HL-60 (cell line): Measurements from ENCODE around the gene EFR3B.

Experiments used
- DNase-seq, 2 experiments: peaks; one replicate each; pipeline ENCODE4 v3.0.0-alpha.2; 2010 to 2020; ENCODE audit warnings: low read depth in 1 of 2, low spot score in 1 of 2
- H3K27ac ChIP-seq: fragments of 250-450 bp; sonication (Bioruptor Pico); replicated peaks from 2 replicates; pipeline ENCODE4 v1.5.1; 2020; ENCODE audit warnings: mild to moderate bottlenecking, moderate library complexity
- H3K27me3 ChIP-seq: fragments of 250-450 bp; sonication (Bioruptor Pico); 2 replicates; pipeline ENCODE4 v1.5.1; 2021; ENCODE audit warnings: mild to moderate bottlenecking, moderate library complexity; ENCODE audit not compliant: insufficient read depth, poor library complexity, severe bottlenecking
- H3K4me3 ChIP-seq: replicated peaks from 2 replicates; pipeline ENCODE4 v1.5.1; 2011; ENCODE audit warnings: mild to moderate bottlenecking, control low read depth, low read length; ENCODE audit not compliant: insufficient read depth
- GABPA ChIP-seq: IDR thresholded peaks from 2 replicates; pipeline ENCODE4 v1.6.1; 2012; ENCODE audit warnings: low read depth
- POLR2AphosphoS5 ChIP-seq: IDR thresholded peaks from 2 replicates; pipeline ENCODE4 v1.6.1; 2012; ENCODE audit warnings: low read depth
- SPI1 ChIP-seq: IDR thresholded peaks from 2 replicates; pipeline ENCODE4 v1.6.1; 2012; ENCODE audit warnings: low read depth, mild to moderate bottlenecking, borderline replicate concordance
- TF ChIP-seq, protein P1 (sequence below): IDR thresholded peaks from one replicate; pipeline ENCODE4 v1.5.1; 2011; ENCODE audit warnings: low read length, control low read depth, inconsistent platforms; ENCODE audit not compliant: insufficient read depth
- TF ChIP-seq, protein P2 (sequence below): IDR thresholded peaks from 2 replicates; pipeline ENCODE4 v1.6.1; 2012; ENCODE audit warnings: low read depth; ENCODE audit not compliant: insufficient replicate concordance

EFR3B gene

DNA sequence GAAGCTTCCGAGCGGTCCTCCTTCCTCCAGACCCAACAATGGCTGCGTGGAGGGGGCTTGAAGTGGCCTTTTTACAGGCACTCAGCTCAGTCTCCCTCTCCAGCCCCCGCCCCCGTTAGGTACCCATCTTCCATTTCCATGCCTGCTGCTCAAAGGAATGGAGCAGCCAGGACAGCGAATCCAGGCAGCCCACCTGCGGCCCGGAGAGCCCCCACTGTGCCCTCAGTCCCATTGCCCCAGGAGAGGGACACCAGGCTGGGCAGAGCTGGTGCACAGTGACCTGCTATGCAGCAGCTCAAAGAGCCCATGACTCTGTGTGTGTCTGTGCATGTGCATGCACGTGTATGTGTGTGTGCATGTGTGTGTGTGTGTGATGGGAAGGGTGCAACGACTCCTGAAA, 137.1 kb downstream of the EFR3B start:
- H3K27me3 ChIP-seq, result peaks cover 2% of the 10 kb centered on the region
- H3K4me3 ChIP-seq, result no peak overlapping the region
- H3K27ac ChIP-seq, result no peak overlapping the region
- no peak for DNase-seq
- TF ChIP-seq POLR2AphosphoS5 (no peak), SPI1 (no peak), GABPA (no peak)
- TF ChIP-seq, protein P1, sequence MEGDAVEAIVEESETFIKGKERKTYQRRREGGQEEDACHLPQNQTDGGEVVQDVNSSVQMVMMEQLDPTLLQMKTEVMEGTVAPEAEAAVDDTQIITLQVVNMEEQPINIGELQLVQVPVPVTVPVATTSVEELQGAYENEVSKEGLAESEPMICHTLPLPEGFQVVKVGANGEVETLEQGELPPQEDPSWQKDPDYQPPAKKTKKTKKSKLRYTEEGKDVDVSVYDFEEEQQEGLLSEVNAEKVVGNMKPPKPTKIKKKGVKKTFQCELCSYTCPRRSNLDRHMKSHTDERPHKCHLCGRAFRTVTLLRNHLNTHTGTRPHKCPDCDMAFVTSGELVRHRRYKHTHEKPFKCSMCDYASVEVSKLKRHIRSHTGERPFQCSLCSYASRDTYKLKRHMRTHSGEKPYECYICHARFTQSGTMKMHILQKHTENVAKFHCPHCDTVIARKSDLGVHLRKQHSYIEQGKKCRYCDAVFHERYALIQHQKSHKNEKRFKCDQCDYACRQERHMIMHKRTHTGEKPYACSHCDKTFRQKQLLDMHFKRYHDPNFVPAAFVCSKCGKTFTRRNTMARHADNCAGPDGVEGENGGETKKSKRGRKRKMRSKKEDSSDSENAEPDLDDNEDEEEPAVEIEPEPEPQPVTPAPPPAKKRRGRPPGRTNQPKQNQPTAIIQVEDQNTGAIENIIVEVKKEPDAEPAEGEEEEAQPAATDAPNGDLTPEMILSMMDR, result no peak
- TF ChIP-seq, protein P2, sequence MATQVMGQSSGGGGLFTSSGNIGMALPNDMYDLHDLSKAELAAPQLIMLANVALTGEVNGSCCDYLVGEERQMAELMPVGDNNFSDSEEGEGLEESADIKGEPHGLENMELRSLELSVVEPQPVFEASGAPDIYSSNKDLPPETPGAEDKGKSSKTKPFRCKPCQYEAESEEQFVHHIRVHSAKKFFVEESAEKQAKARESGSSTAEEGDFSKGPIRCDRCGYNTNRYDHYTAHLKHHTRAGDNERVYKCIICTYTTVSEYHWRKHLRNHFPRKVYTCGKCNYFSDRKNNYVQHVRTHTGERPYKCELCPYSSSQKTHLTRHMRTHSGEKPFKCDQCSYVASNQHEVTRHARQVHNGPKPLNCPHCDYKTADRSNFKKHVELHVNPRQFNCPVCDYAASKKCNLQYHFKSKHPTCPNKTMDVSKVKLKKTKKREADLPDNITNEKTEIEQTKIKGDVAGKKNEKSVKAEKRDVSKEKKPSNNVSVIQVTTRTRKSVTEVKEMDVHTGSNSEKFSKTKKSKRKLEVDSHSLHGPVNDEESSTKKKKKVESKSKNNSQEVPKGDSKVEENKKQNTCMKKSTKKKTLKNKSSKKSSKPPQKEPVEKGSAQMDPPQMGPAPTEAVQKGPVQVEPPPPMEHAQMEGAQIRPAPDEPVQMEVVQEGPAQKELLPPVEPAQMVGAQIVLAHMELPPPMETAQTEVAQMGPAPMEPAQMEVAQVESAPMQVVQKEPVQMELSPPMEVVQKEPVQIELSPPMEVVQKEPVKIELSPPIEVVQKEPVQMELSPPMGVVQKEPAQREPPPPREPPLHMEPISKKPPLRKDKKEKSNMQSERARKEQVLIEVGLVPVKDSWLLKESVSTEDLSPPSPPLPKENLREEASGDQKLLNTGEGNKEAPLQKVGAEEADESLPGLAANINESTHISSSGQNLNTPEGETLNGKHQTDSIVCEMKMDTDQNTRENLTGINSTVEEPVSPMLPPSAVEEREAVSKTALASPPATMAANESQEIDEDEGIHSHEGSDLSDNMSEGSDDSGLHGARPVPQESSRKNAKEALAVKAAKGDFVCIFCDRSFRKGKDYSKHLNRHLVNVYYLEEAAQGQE, result no peak

DNA sequence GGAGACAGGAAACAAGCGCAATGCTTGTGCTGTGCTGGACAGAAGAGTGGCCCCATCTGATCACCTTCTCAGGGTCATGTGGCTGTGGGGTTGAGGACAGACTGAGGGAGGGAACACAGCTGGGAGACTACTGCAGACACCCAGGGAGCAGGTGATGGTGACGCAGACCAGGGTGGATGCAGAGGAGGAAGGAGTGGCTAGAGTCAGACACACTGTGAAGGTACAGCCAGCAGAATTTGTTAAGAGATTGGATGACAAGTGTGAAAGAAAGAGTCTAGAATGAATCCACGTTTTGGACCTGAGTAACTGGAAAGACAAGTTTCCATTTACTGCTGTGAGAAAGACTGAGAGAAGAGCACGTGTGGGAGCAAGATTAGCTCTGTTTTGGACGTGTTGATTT, 142.4 kb downstream of the EFR3B start:
- H3K4me3 ChIP-seq, result no peak overlapping the region
- peaks cover 2% of the 10 kb centered on the region for H3K27me3 ChIP-seq
- no peak for TF ChIP-seq POLR2AphosphoS5
- TF ChIP-seq GABPA, result no peak
- TF ChIP-seq, protein P2, result no peak
- no peak for TF ChIP-seq SPI1
- TF ChIP-seq, protein P1, result no peak
- no peak for DNase-seq
- no peak overlapping the region for H3K27ac ChIP-seq

DNA sequence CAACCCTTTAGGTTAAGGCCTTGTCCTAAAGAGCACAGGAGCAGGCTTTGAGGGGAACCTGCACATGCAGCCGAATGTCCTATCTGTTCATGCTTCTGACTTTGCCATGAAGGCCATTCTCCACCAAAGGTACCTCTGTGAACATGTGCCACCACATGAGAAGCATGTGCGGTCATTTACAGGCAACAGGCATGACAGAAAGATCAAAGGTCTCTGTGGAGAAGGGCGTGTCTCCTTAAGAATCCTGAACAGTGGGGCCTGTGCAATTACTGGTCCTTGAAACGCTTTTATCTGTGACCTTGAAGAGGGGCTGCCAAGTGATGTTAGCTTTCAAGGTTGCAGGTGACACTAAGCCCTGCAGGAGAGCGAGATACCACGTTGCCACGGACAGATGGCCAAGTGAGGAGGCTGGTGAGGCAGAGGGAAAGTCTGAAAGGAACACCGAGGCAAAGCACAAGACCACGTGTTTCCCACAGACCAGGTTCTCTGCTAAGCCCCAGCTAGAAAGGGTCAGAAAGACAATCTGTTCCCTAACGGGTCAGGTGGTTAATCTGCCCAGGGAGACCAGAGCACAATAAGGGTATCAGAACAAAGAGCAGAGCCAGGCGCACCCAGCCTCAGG, 146.0 kb downstream of the EFR3B start:
- Histone ChIP-seq H3K27me3 (no peaks in the 10 kb centered on the region), H3K27ac (no peak overlapping the region), H3K4me3 (no peak overlapping the region)
- TF ChIP-seq GABPA (no peak), SPI1 (no peak), POLR2AphosphoS5 (no peak)
- TF ChIP-seq, protein P1, result no peak
- TF ChIP-seq, protein P2, result no peak
- no peak for DNase-seq
